K562 (cell line): Measurements from ENCODE around the gene UVRAG. TPM values are rescaled to one million over a fixed set of nuclear protein-coding genes. Genes with fewer than 3 reads are reported as not detected.

Experiments used
- ATAC-seq: fragments of 200-7000 bp; cut with Tn5 transposase; 3 replicates; pipeline ENCODE4 v1.9.1; 2020; ENCODE audit warnings: moderate library complexity
- BruUV-seq: library from RNA; stranded (reverse); fragments of 400-500 nt; replicated peaks from 2 replicates; lab custom pipeline; 2021; lab: Mats Ljungman, UMichigan
- CTCF ChIA-PET: fragments of 300-600 bp; formaldehyde crosslinking; extraction: SDS; loops from one replicate; lab custom pipeline; 2021; ENCODE audit warnings: low intra/inter-chr PET ratio; lab: Yijun Ruan, JAX
- POLR2A ChIA-PET: fragments of 300-600, 350-650 bp; sonication (Branson Sonifier 250); formaldehyde crosslinking; extraction: SDS; loops from one replicate; lab custom pipeline; 2021; ENCODE audit warnings: antibody characterized with exemption, inconsistent platforms; lab: Yijun Ruan, JAX
- DNase-seq, 4 experiments: peaks; one replicate each; pipeline versions ENCODE4 v3.0.0 to v3.0.0-alpha.2; 2011 to 2018; ENCODE audit warnings: low spot score in 3 of 4, mixed read lengths in 3 of 4; ENCODE audit errors: extremely low read depth in 1 of 4
- FAIRE-seq: peaks from 2 replicates; lab custom pipeline; 2011; peaks lifted over from hg19 to GRCh38; lab: Jason Lieb, UNC
- H2AFZ ChIP-seq: 2 replicates; pipeline ENCODE4 v1.6.0; 2011; ENCODE audit warnings: low read depth, low read length, control low read depth, inconsistent platforms
- H3K27ac ChIP-seq: fragments of 200-600 bp; 3 replicates; pipeline ENCODE4 v1.8.0; 2011; ENCODE audit warnings: low read depth, mild to moderate bottlenecking, control low read depth, inconsistent platforms, low read length, moderate library complexity, mixed read lengths; ENCODE audit errors: extremely low read depth
- H3K27me3 ChIP-seq, 2 experiments: fragments of 300-600 bp in 1 of 2; 2 replicates in 1 of 2; 3 replicates in 1 of 2; pipeline versions ENCODE4 v1.6.0 to v1.8.0; 2011; ENCODE audit warnings: inconsistent platforms in 2 of 2, low read length in 2 of 2, mild to moderate bottlenecking in 1 of 2, mixed read lengths in 1 of 2, moderate library complexity in 1 of 2; ENCODE audit not compliant: control insufficient read depth in 2 of 2, insufficient read depth in 2 of 2
- H3K36me3 ChIP-seq: fragments of 300-600 bp; 3 replicates; pipeline ENCODE4 v1.8.0; 2011; ENCODE audit warnings: mild to moderate bottlenecking, low read length, inconsistent platforms; ENCODE audit not compliant: control insufficient read depth, insufficient read depth
- H3K4me1 ChIP-seq, 2 experiments: fragments of 200-600 bp in 1 of 2; replicated peaks in 1 of 2; 2 replicates in 1 of 2; 3 replicates in 1 of 2; pipeline versions ENCODE4 v1.5.1 to v1.8.0; 2011; ENCODE audit warnings: inconsistent platforms in 2 of 2, low read length in 2 of 2, mild to moderate bottlenecking in 1 of 2, mixed read lengths in 1 of 2, moderate library complexity in 1 of 2; ENCODE audit not compliant: control insufficient read depth in 2 of 2, insufficient read depth in 2 of 2
- H3K4me2 ChIP-seq: 2 replicates; pipeline ENCODE4 v1.6.1; 2011; ENCODE audit warnings: low read length, control low read depth, inconsistent platforms, mixed read lengths; ENCODE audit not compliant: insufficient read depth
- H3K4me3 ChIP-seq: fragments of 200-600 bp; sonication (generic), shearing (Covaris generic); 2 replicates; pipeline ENCODE4 v1.5.1; 2016; ENCODE audit warnings: control low read depth, inconsistent platforms
- H3K79me2 ChIP-seq: fragments of 200-600 bp; 3 replicates; pipeline ENCODE4 v1.8.0; 2011; ENCODE audit warnings: low read length, inconsistent platforms; ENCODE audit not compliant: control insufficient read depth, insufficient read depth
- H3K9ac ChIP-seq, 2 experiments: 2 replicates each; pipeline versions ENCODE4 v1.6.0 to v1.6.1; 2011; ENCODE audit warnings: low read depth in 2 of 2, low read length in 2 of 2, control low read depth in 1 of 2, inconsistent platforms in 1 of 2, mild to moderate bottlenecking in 1 of 2, mixed read lengths in 1 of 2; ENCODE audit not compliant: insufficient read depth in 1 of 2
- H3K9me1 ChIP-seq: one replicate; pipeline ENCODE4 v1.6.0; 2011; ENCODE audit warnings: inconsistent platforms, mild to moderate bottlenecking, low read length, moderate library complexity; ENCODE audit not compliant: control insufficient read depth, insufficient read depth
- H3K9me3 ChIP-seq: replicated peaks from 2 replicates; pipeline ENCODE4 v1.5.1; 2011; ENCODE audit warnings: low read depth, low read length, inconsistent platforms; ENCODE audit not compliant: control insufficient read depth, insufficient read depth
- H4K20me1 ChIP-seq: replicated peaks from 2 replicates; pipeline ENCODE4 v1.6.1; 2011; ENCODE audit warnings: low read length, inconsistent platforms, mixed read lengths; ENCODE audit not compliant: control insufficient read depth, insufficient read depth
- CHD2 ChIP-seq: IDR thresholded peaks from 2 replicates; pipeline ENCODE4 v1.6.1; 2011; ENCODE audit warnings: low read depth, low read length
- DIDO1 ChIP-seq: fragments of 450-650 bp; IDR thresholded peaks from 2 replicates; pipeline ENCODE4 v1.6.1; 2016; ENCODE audit warnings: low read depth, missing biosample characterization, missing genetic modification characterization
- ETS2 ChIP-seq: IDR thresholded peaks from 2 replicates; pipeline ENCODE4 v1.6.1; 2016; ENCODE audit warnings: borderline replicate concordance, missing genetic modification characterization, mild to moderate bottlenecking, moderate library complexity, missing compliant biosample characterization; ENCODE audit not compliant: poor library complexity, severe bottlenecking
- ETV5 ChIP-seq: sonication (generic); formaldehyde crosslinking; IDR thresholded peaks from 2 replicates; pipeline ENCODE4 v1.4.0; 2020; ENCODE audit warnings: low read depth, mild to moderate bottlenecking, missing genetic modification reagents
- MIER1 ChIP-seq: fragments of 450-650 bp; IDR thresholded peaks from 2 replicates; pipeline ENCODE4 v1.6.1; 2016; ENCODE audit warnings: antibody characterized with exemption, mild to moderate bottlenecking, low read depth
- PCBP2 ChIP-seq: fragments of 200-400 bp; formaldehyde crosslinking; IDR thresholded peaks from 2 replicates; pipeline ENCODE4 v1.6.1; 2018; ENCODE audit warnings: low read length, low read depth, mild to moderate bottlenecking, moderate library complexity; ENCODE audit not compliant: poor library complexity, severe bottlenecking
- RAD21 ChIP-seq, 2 experiments: fragments of 250-450 bp in 1 of 2; fragments of 450-650 bp in 1 of 2; sonication (Bioruptor Pico) in 1 of 2; formaldehyde crosslinking in 1 of 2; IDR thresholded peaks in 1 of 2; conservative IDR thresholded peaks in 1 of 2; 2 replicates each; pipeline versions ENCODE4 v1.4.0 to v1.8.0; 2020 to 2022; ENCODE audit warnings: mild to moderate bottlenecking in 2 of 2, moderate library complexity in 1 of 2
- ZBTB9 ChIP-seq: fragments of 450-650 bp; formaldehyde crosslinking; IDR thresholded peaks from 2 replicates; pipeline ENCODE4 v1.4.0; 2020; ENCODE audit warnings: mild to moderate bottlenecking, moderate library complexity
- ZNF12 ChIP-seq: sonication (generic); formaldehyde crosslinking; IDR thresholded peaks from 2 replicates; pipeline ENCODE4 v1.4.0; 2020; ENCODE audit warnings: mild to moderate bottlenecking, missing genetic modification reagents
- WGBS: fragments of 100-300 bp; shearing (Covaris generic); methylation state at CpG from one replicate; pipeline ENCODE4 v1.1.6; 2016; ENCODE audit warnings: low coverage, mixed read lengths; ENCODE audit not compliant: insufficient coverage; ENCODE audit errors: missing lambda C conversion rate; 5-methylcytosine and 5-hydroxymethylcytosine counted together
- in situ Hi-C: fragments of 300-500 bp; cut with MboI; formaldehyde crosslinking; loops from 4 replicates; pipeline ENCODE4 v1.15.0; 2018; ENCODE audit warnings: inconsistent platforms, mixed read lengths
- intact Hi-C: fragments of 100-400 bp; cut with micrococcal nuclease; formaldehyde crosslinking; loops from 2 replicates; pipeline ENCODE4 v1.14.2; 2022
- polyA plus RNA-seq, 8 experiments: library from polyadenylated mRNA; depleted of rRNA in 4 of 8; stranded (reverse) in 5 of 8; unstranded in 3 of 8; fragments of >200 nt; fragmentation: Nextera tagmentation in 2 of 8; fragmentation: Illumina TruSeq in 1 of 8; extraction: Ambion mirVana in 2 of 8; extraction: Trizol in 1 of 8; gene quantifications; 2 replicates each; pipeline versions ENCODE4 v1.2.1 to v1.2.3, GENCODE V29; 2011 to 2014; ENCODE audit warnings: inconsistent platforms in 1 of 8, missing spikeins in 1 of 8
- total RNA-seq, 7 experiments: library from RNA; depleted of rRNA in 6 of 7; stranded (reverse); fragments of >200 nt in 6 of 7; fragmentation: Illumina TruSeq in 2 of 7; extraction: Trizol in 2 of 7; gene quantifications; 2 replicates each; pipeline versions ENCODE4 v1.2.1 to v1.2.3, GENCODE V29; 2011 to 2021; ENCODE audit warnings: low replicate concordance in 1 of 7

UVRAG gene
- total and polyA plus RNA-seq, 9 of the 15 experiments (the other 6 are each of a cell fraction or from before 2014, with no cell fraction given), result 3.1 to 17.8 (median 12.4) TPM

- POLR2A ChIA-PET, result interaction anchor here (0.8 to 2.5 kb wide), 2 partner anchors 11 to 12 kb away, joined by 3 to 9 read pairs; no protein-coding TSS in a partner anchor
- H3K9me1 ChIP-seq, result no peaks in the 10 kb centered on the region
Measured at GRCh38 chr11:76189682-76190081, 374.7 kb downstream of the UVRAG start.

GRCh38 chr11:76190376-76190775, 375.4 kb downstream of the UVRAG start:
- Histone ChIP-seq H3K79me2 (no peaks in the 10 kb centered on the region), H3K4me1 (peaks cover 5 to 34% of the 10 kb centered on the region in 2 experiments; a peak in 3 of 5 replicates), H3K4me3 (no peak overlapping the region), H3K4me2 (no peak overlapping the region), H3K9me1 (no peaks in the 10 kb centered on the region), H4K20me1 (no peaks in the 10 kb centered on the region), H3K9me3 (no peaks in the 10 kb centered on the region), H3K9ac (no peak overlapping the region; a peak in 1 of 4 replicates), H2AFZ (no peak overlapping the region), H3K36me3 (no peaks in the 10 kb centered on the region), H3K27ac (no peak overlapping the region), H3K27me3 (peaks cover 0 to 27% of the 10 kb centered on the region in 2 experiments; a peak in 2 of 5 replicates)
- BruUV-seq, result no TSS peak
- ATAC-seq, result no peak
- intact Hi-C loops (no loop called here), in situ Hi-C loops (no loop called here)
- no peak for FAIRE-seq
- DNase-seq, result no peak
- WGBS, result 11% methylated on average over 7 of the region's 7 CpGs
- ChIA-PET POLR2A (interaction anchor here (1.8 to 2.5 kb wide), 2 partner anchors 10 to 11 kb away, joined by 5 to 9 read pairs; no protein-coding TSS in a partner anchor), CTCF (no interaction called here)
- TF ChIP-seq ZBTB9 (CRISPR knock-in tag) (no peak), CHD2 (no peak), ETS2 (tag) (no peak), DIDO1 (no peak)

More at GRCh38 chr11:76189682-76190081, 374.7 kb downstream of the UVRAG start:
- H3K79me2 ChIP-seq, result no peaks in the 10 kb centered on the region
- FAIRE-seq (no peak), ATAC-seq (no peak)
- no peak overlapping the region for H3K27ac ChIP-seq
- H2AFZ ChIP-seq, result no peak overlapping the region
- in situ Hi-C loops (no loop called here), intact Hi-C loops (no loop called here)
- H3K9ac ChIP-seq, result no peak overlapping the region
- no peaks in the 10 kb centered on the region for H3K36me3 ChIP-seq
- CTCF ChIA-PET, result no interaction called here
- WGBS, result 27% methylated on average over 4 of the region's 6 CpGs
- no peak overlapping the region for H3K4me3 ChIP-seq
- peaks cover 12 to 38% of the 10 kb centered on the region in 2 experiments for H3K4me1 ChIP-seq
- no TSS peak for BruUV-seq
- no peak overlapping the region for H3K4me2 ChIP-seq
- no peaks in the 10 kb centered on the region for H3K9me3 ChIP-seq
- H4K20me1 ChIP-seq, result no peaks in the 10 kb centered on the region
- peaks cover 0 to 20% of the 10 kb centered on the region in 2 experiments; a peak in 2 of 5 replicates for H3K27me3 ChIP-seq
- no peak for TF ChIP-seq PCBP2
- no peak for TF ChIP-seq ETV5 (CRISPR knock-in tag)
- TF ChIP-seq RAD21 (CRISPR knock-in tag; conservative IDR thresholded peaks at IDR 0.05 in 1 of 2, IDR thresholded peaks at IDR 0.05 in 1 of 2), result no peak
- TF ChIP-seq ZNF12 (CRISPR knock-in tag), result peak; percentile 95
- TF ChIP-seq MIER1, result no peak
- TF ChIP-seq, all 486 proteins: peak for 1
- no peak for DNase-seq
